Omental fat pad (tissue), 4 donors: Measurements from ENCODE around the gene SLIT1. TPM values are rescaled to one million over a fixed set of nuclear protein-coding genes. Genes with fewer than 3 reads are reported as not detected.

Experiments
- ATAC-seq: fragments of 150-250 bp; one replicate; pipeline ENCODE4 v1.9.1; 2016; ENCODE audit warnings: mild to moderate bottlenecking, moderate library complexity; ENCODE audit not compliant: low FRiP score
- DNase-seq: peaks from one replicate; pipeline ENCODE4 v3.0.0-alpha.2; 2019; ENCODE audit warnings: low spot score
- CTCF ChIP-seq, 3 donors: fragments of 450-650 bp; IDR thresholded peaks; one replicate each; pipeline ENCODE4 v1.5.1; 2016 to 2017; ENCODE audit warnings: antibody characterized with exemption in 3 of 3, mild to moderate bottlenecking in 3 of 3, moderate library complexity in 2 of 3
- total RNA-seq, 4 donors: library from RNA; depleted of rRNA; stranded (reverse); fragments of >200 nt; gene quantifications; one replicate each; pipeline ENCODE4 v1.1.0, GENCODE V29; 2016

The SLIT1 gene
- total RNA-seq, 4 donors from 2014 or later: 0.12 to 1.1 (median 0.28) TPM

DNA sequence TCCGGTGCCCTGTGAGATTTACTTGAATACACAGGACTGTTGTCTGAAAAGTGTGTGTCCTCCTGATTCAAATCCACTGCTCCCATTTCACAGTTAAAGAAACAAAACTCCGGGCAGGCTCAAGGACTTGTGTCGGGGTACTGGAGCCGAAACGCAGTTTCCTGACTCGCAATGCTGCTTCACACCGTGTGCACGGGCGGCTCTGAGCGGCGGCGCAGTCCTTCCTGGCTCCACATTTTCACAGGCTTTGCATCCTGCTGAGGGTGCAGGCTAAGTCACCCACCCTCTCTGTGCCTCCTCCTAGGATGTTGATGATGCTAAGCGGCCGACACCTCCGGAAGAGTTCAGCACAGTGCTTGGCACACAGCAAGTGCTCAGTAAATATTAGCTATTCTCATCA is 65.4 kb downstream of the SLIT1 start:
- no peak for TF ChIP-seq CTCF (IDR thresholded peaks at IDR 0.05)
- ATAC-seq: no peak

DNA sequence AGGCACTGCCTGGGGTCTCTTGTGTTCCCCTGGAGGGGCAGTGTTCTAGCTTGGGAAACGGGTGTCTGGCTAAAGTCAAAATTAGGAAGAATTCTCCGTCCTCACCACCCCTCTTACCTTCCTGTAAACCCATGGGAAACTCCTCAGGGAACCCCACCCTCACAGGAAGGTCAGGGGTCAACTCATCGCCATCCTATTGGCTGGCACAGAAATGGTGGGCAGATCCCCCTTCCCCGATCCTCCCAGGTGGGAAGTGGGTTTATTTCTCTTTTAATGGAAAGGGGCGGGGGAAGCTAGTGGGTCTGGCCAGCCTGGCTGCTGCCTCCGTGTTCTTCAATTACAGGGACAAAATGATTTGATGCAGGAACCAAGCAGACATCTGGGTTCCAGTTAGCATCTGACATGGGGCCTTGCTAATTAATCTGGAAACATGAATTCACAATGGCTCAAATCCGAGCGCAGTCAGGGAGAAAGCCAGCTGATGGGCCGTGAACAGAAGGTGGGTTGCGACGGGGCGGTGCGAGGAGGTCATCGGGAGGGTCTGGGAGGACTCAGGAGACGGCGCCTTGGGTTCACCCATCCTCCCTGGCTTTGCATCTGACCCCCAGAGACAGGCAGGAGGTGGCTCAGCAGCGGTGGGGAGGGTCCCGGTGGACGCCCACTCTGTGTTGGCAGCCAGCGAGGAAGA is 66.6 kb downstream of the SLIT1 start:
- no peak for DNase-seq
- no peak for ATAC-seq
- TF ChIP-seq CTCF (IDR thresholded peaks at IDR 0.05): no peak

More for the DNA sequence above, 65.4 kb downstream of the SLIT1 start:
- DNase-seq: no peak

DNA sequence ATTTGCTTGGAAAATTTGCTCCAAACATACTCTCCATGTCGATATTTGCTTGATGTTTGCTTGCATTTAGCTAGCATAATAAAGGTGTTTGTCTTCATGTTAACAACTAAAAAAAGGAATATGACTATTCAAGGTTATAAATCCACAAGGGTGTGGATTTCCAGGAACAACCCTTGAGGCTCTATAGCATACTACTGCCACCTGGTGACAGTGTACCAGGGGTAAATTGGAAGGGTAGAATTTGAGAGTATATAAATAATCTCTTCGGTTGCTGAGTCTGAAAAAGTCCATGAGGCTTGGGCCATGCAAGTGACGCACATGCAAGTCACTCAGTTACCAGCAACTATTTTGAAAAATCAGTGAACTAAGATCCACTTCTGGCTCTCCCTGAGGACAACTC is 68.4 kb downstream of the SLIT1 start:
- TF ChIP-seq CTCF (IDR thresholded peaks at IDR 0.05): no peak
- DNase-seq (no peak), ATAC-seq (no peak)

DNA sequence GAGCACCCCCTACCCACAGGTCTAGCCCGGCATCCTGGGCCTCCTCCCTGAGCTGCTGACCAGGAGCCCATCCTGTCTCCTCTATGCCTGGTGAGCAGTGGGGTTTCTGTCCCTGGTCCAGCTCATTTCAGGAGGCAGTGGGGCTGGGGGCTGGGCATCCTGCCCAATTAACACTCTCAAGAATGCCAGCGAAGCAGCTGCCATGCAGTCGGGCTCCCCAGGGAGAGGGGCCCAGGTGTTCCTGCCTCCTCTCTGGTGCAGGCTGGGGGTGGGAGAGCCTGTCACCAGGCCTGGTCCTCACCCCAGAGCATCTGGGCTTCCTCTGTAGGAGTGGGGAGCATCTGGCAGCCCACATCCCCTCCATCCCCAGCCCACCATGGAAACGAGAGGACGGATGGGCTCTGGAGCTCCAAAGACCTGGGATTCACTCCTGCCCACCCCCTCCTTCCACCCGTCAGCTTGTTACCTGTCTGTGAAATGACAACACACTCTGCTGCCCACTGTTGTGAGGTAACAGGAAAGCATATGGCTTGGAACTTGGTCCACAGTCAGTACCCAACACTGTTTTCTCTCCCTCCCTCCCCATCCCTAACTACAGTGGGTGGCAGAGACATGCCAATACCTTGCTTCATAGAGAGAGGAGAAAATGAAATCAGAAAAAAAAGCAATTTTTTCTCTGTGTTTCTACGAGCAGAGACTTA is 69.1 kb downstream of the SLIT1 start:
- ATAC-seq (no peak), DNase-seq (no peak)
- no peak for TF ChIP-seq CTCF (IDR thresholded peaks at IDR 0.05)

DNA sequence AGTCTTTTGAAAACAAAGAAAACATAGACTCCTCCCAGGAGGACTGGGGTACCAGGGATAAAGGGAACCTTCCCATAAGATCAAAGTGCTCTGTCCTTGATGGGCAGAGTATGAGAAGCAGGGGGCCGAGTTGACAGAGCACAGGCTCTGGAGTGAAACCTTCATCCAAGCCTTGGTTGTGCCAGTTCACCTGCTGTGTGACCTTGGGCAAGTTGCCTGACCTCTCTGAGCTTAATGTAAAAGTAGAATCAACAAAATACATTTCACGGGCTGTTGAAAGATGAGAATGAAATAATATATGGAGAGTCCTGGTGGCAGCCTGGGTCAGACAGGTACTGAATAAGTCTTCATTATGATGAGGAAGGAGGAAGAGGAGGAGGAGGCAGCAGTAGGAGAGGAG is 69.9 kb downstream of the SLIT1 start:
- DNase-seq (no peak), ATAC-seq (no peak)
- no peak for TF ChIP-seq CTCF (IDR thresholded peaks at IDR 0.05)

- no peak for ATAC-seq
- DNase-seq: no peak
- TF ChIP-seq CTCF (IDR thresholded peaks at IDR 0.05): no peak
These were observed 74.1 kb downstream of the SLIT1 start for GRCh38 chr10:97111615-97112014.

DNA sequence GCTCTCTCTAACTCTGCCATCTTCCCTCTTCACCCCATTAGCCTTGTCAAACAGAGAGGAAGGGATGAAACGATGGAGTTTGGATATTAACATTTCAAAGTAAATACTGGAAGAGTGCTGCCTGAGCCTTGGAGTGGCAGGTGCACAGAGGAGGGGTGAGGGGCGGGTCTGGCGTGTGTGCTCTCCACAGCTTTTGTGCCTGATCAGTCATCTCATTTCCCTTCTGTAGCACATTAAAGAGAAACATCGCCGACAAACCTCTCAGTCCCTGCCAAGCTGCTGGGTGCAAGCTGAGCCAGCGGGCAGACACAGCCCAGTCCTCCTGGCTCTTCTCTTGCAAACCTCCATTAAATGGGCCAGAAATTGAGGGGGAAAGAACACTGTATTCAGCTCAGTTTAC is 76.2 kb downstream of the SLIT1 start:
- TF ChIP-seq CTCF (IDR thresholded peaks at IDR 0.05): no peak
- DNase-seq (no peak), ATAC-seq (no peak)
